ENCODE results near the gene TP63.

Gene TP63

DNA sequence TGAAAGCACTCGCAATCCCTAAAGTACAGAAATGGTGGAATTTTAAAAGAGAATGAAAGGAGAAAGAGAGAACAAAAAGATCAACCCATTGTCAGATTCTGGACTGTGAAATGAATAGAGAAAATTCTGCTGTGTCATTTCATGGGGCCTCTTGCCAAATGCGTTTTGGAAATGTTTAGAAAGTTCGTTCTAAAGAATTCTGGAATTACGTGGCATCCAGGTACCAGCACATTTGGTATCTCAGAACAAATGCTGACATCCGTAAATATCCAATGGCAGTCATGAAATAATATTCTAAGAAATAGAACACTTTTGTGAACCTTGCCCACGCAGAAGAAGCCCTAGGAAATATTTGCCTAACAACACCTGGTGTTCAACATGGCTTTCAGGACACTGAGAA, 270.3 kb downstream of the TP63 start:
- no peak for ATAC-seq
- TF ChIP-seq PATZ1 (CRISPR knock-in tag; IDR thresholded peaks at IDR 0.05; ENCODE audit: borderline replicate concordance) (no peak), ARNTL (CRISPR knock-in tag; IDR thresholded peaks at IDR 0.05; ENCODE audit: borderline replicate concordance, low read depth) (no peak), ZNF70 (CRISPR knock-in tag; IDR thresholded peaks at IDR 0.05) (no peak), PPARA (CRISPR knock-in tag; IDR thresholded peaks at IDR 0.05; ENCODE audit: borderline replicate concordance) (no peak), CSDC2 (CRISPR knock-in tag; IDR thresholded peaks at IDR 0.05) (no peak), ZNF565 (CRISPR knock-in tag; conservative IDR thresholded peaks at IDR 0.05; ENCODE audit: low read depth) (no peak), ISL1 (CRISPR knock-in tag; IDR thresholded peaks at IDR 0.05) (no peak), CREB5 (CRISPR knock-in tag; IDR thresholded peaks at IDR 0.05; ENCODE audit: low read depth) (no peak), SNAI2 (CRISPR knock-in tag; IDR thresholded peaks at IDR 0.05) (no peak), ZNF8 (CRISPR knock-in tag; IDR thresholded peaks at IDR 0.05) (no peak), BACH2 (CRISPR knock-in tag; IDR thresholded peaks at IDR 0.05; ENCODE audit: borderline replicate concordance) (no peak), RARB (CRISPR knock-in tag; IDR thresholded peaks at IDR 0.05) (no peak), OSR1 (CRISPR knock-in tag; IDR thresholded peaks at IDR 0.05) (no peak)
- TF ChIP-seq, protein P1, sequence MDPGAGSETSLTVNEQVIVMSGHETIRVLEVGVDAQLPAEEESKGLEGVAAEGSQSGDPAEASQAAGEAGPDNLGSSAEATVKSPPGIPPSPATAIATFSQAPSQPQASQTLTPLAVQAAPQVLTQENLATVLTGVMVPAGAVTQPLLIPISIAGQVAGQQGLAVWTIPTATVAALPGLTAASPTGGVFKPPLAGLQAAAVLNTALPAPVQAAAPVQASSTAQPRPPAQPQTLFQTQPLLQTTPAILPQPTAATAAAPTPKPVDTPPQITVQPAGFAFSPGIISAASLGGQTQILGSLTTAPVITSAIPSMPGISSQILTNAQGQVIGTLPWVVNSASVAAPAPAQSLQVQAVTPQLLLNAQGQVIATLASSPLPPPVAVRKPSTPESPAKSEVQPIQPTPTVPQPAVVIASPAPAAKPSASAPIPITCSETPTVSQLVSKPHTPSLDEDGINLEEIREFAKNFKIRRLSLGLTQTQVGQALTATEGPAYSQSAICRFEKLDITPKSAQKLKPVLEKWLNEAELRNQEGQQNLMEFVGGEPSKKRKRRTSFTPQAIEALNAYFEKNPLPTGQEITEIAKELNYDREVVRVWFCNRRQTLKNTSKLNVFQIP (CRISPR knock-in tag; IDR thresholded peaks at IDR 0.05; ENCODE audit: borderline replicate concordance, low read depth): no peak

- ATAC-seq: no peak
- TF ChIP-seq RARB (CRISPR knock-in tag; IDR thresholded peaks at IDR 0.05): no peak
- TF ChIP-seq, protein P2, sequence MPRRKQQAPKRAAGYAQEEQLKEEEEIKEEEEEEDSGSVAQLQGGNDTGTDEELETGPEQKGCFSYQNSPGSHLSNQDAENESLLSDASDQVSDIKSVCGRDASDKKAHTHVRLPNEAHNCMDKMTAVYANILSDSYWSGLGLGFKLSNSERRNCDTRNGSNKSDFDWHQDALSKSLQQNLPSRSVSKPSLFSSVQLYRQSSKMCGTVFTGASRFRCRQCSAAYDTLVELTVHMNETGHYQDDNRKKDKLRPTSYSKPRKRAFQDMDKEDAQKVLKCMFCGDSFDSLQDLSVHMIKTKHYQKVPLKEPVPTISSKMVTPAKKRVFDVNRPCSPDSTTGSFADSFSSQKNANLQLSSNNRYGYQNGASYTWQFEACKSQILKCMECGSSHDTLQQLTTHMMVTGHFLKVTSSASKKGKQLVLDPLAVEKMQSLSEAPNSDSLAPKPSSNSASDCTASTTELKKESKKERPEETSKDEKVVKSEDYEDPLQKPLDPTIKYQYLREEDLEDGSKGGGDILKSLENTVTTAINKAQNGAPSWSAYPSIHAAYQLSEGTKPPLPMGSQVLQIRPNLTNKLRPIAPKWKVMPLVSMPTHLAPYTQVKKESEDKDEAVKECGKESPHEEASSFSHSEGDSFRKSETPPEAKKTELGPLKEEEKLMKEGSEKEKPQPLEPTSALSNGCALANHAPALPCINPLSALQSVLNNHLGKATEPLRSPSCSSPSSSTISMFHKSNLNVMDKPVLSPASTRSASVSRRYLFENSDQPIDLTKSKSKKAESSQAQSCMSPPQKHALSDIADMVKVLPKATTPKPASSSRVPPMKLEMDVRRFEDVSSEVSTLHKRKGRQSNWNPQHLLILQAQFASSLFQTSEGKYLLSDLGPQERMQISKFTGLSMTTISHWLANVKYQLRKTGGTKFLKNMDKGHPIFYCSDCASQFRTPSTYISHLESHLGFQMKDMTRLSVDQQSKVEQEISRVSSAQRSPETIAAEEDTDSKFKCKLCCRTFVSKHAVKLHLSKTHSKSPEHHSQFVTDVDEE (CRISPR knock-in tag; IDR thresholded peaks at IDR 0.05): no peak
- TF ChIP-seq, protein P1 (CRISPR knock-in tag; IDR thresholded peaks at IDR 0.05; ENCODE audit: borderline replicate concordance, low read depth): no peak
- TF ChIP-seq GLIS3 (CRISPR knock-in tag; IDR thresholded peaks at IDR 0.05): no peak
- TF ChIP-seq ZFP30 (CRISPR knock-in tag; IDR thresholded peaks at IDR 0.05): no peak
- no peak for TF ChIP-seq ARNTL (CRISPR knock-in tag; IDR thresholded peaks at IDR 0.05; ENCODE audit: borderline replicate concordance, low read depth)
- no peak for TF ChIP-seq BACH2 (CRISPR knock-in tag; IDR thresholded peaks at IDR 0.05; ENCODE audit: borderline replicate concordance)
- no peak for TF ChIP-seq OSR1 (CRISPR knock-in tag; IDR thresholded peaks at IDR 0.05)
- no peak for TF ChIP-seq CREB5 (CRISPR knock-in tag; IDR thresholded peaks at IDR 0.05; ENCODE audit: low read depth)
- no peak for TF ChIP-seq ZNF8 (CRISPR knock-in tag; IDR thresholded peaks at IDR 0.05)
- TF ChIP-seq, protein P3, sequence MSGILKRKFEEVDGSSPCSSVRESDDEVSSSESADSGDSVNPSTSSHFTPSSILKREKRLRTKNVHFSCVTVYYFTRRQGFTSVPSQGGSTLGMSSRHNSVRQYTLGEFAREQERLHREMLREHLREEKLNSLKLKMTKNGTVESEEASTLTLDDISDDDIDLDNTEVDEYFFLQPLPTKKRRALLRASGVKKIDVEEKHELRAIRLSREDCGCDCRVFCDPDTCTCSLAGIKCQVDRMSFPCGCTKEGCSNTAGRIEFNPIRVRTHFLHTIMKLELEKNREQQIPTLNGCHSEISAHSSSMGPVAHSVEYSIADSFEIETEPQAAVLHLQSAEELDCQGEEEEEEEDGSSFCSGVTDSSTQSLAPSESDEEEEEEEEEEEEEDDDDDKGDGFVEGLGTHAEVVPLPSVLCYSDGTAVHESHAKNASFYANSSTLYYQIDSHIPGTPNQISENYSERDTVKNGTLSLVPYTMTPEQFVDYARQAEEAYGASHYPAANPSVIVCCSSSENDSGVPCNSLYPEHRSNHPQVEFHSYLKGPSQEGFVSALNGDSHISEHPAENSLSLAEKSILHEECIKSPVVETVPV (CRISPR knock-in tag; IDR thresholded peaks at IDR 0.05): no peak
- no peak for TF ChIP-seq PPARA (CRISPR knock-in tag; IDR thresholded peaks at IDR 0.05; ENCODE audit: borderline replicate concordance)
- no peak for TF ChIP-seq ESRRG (CRISPR knock-in tag; IDR thresholded peaks at IDR 0.05)
- TF ChIP-seq ZNF565 (CRISPR knock-in tag; conservative IDR thresholded peaks at IDR 0.05; ENCODE audit: low read depth): no peak
- no peak for TF ChIP-seq CSDC2 (CRISPR knock-in tag; IDR thresholded peaks at IDR 0.05)
- no peak for TF ChIP-seq ISL1 (CRISPR knock-in tag; IDR thresholded peaks at IDR 0.05)
- no peak for TF ChIP-seq TOX (CRISPR knock-in tag; IDR thresholded peaks at IDR 0.05; ENCODE audit: borderline replicate concordance)
- no peak for TF ChIP-seq ZFP3 (CRISPR knock-in tag; IDR thresholded peaks at IDR 0.05)
- no peak for TF ChIP-seq SNAI2 (CRISPR knock-in tag; IDR thresholded peaks at IDR 0.05)
These were observed 271.3 kb downstream of the TP63 start for GRCh38 chr3:189902230-189903186.

Measured in SK-N-SH treated with all-trans-retinoic acid at 6 μM for 48 hours (cell line).